Muscle layer of colon (tissue), 2 donors: ENCODE measurements around the gene MYO1H.

Source experiments
- H3K27ac ChIP-seq: one replicate; pipeline ENCODE4 v1.7.0; 2013; ENCODE audit warnings: low read depth, mild to moderate bottlenecking, low read length, moderate library complexity
- H3K27me3 ChIP-seq, 2 donors: one replicate each; pipeline ENCODE4 v1.7.0; 2013; ENCODE audit warnings: low read length in 2 of 2, mild to moderate bottlenecking in 2 of 2; ENCODE audit not compliant: insufficient read depth in 2 of 2, control insufficient read depth in 1 of 2
- H3K36me3 ChIP-seq: one replicate; pipeline ENCODE4 v1.7.0; 2013; ENCODE audit warnings: mild to moderate bottlenecking, low read length; ENCODE audit not compliant: insufficient read depth
- H3K4me1 ChIP-seq: one replicate; pipeline ENCODE4 v1.7.0; 2013; ENCODE audit warnings: mild to moderate bottlenecking, low read length; ENCODE audit not compliant: insufficient read depth
- H3K4me3 ChIP-seq, 2 donors: one replicate each; pipeline ENCODE4 v1.7.0; 2013; ENCODE audit warnings: low read length in 2 of 2, low read depth in 1 of 2, mild to moderate bottlenecking in 1 of 2, moderate library complexity in 1 of 2
- H3K9ac ChIP-seq: one replicate; pipeline ENCODE4 v1.7.0; 2013; ENCODE audit warnings: low read length
- H3K9me3 ChIP-seq: one replicate; pipeline ENCODE4 v1.7.0; 2013; ENCODE audit warnings: mild to moderate bottlenecking, low read length
- donor health status: abdominal sarcoma.
- donor health status: Adenocarcinoma of cecum.

The MYO1H gene

GRCh38 chr12:109347589-109347988, at the start of gene MYO1H:
Gene MYO1H, plus strand, starts transcription at chr12:109347900. Its CDS starts 61 bp downstream, at chr12:109347961.
- H3K36me3 ChIP-seq, result no peaks in the 10 kb centered on the region
- H3K4me1 ChIP-seq, result no peaks in the 10 kb centered on the region
- H3K9ac ChIP-seq, result no peak within 1 kb of the TSS
- H3K27me3 ChIP-seq, result no peaks in the 10 kb centered on the region
- no peak within 1 kb of the TSS for H3K27ac ChIP-seq
- H3K9me3 ChIP-seq, result no peaks in the 10 kb centered on the region
- H3K4me3 ChIP-seq, result no peak within 1 kb of the TSS

- Histone ChIP-seq H3K4me3 (no peak overlapping the region), H3K27ac (no peak overlapping the region), H3K9me3 (no peaks in the 10 kb centered on the region), H3K36me3 (no peaks in the 10 kb centered on the region), H3K27me3 (no peaks in the 10 kb centered on the region), H3K9ac (no peak overlapping the region), H3K4me1 (no peaks in the 10 kb centered on the region)
Measured at GRCh38 chr12:109299849-109300248, 47.9 kb upstream of the MYO1H start.

DNA sequence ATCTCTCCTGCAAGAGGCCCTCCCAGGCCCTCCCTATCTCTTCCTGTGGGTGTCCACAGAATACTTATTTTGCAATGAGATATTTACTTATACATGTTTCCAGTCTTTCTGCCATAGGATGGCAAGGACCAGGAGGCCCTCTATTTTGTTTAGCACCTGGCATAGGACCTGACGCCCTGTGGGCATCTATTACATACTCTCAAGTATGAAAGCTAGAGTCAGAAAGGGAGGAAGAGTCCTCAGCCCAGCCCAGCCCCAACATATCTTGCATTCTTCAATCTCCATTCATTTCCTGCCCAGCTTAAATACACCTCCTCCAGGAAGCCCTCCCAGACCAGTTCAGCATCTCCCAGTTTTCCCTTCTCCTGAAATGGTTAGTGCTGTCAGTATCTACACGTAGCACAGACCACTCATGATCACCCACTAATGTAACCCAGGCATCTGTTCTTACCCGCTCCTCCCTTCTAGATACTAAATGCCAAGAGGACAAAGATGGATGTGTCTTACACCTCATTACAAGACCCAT, 46.0 kb upstream of the MYO1H start:
- Histone ChIP-seq H3K9me3 (no peaks in the 10 kb centered on the region), H3K9ac (no peak overlapping the region), H3K36me3 (no peaks in the 10 kb centered on the region), H3K4me1 (no peaks in the 10 kb centered on the region), H3K4me3 (no peak overlapping the region), H3K27ac (no peak overlapping the region), H3K27me3 (peaks cover 0 to 10% of the 10 kb centered on the region in 2 donors)

- H3K36me3 ChIP-seq, result no peaks in the 10 kb centered on the region
- H3K27me3 ChIP-seq, result peaks cover 6 to 10% of the 10 kb centered on the region in 2 donors
- H3K9me3 ChIP-seq, result no peaks in the 10 kb centered on the region
- no peaks in the 10 kb centered on the region for H3K4me1 ChIP-seq
- H3K27ac ChIP-seq, result no peak overlapping the region
- no peak overlapping the region for H3K4me3 ChIP-seq
- H3K9ac ChIP-seq, result no peak overlapping the region
Measured at GRCh38 chr12:109302358-109302757, 45.3 kb upstream of the MYO1H start.

- no peak overlapping the region for H3K4me3 ChIP-seq
- peaks cover 10 to 11% of the 10 kb centered on the region in 2 donors for H3K27me3 ChIP-seq
- H3K9me3 ChIP-seq, result no peaks in the 10 kb centered on the region
- H3K36me3 ChIP-seq, result no peaks in the 10 kb centered on the region
- no peaks in the 10 kb centered on the region for H3K4me1 ChIP-seq
- no peak overlapping the region for H3K9ac ChIP-seq
- no peak overlapping the region for H3K27ac ChIP-seq
Measured at GRCh38 chr12:109302770-109303169, 44.9 kb upstream of the MYO1H start.

DNA sequence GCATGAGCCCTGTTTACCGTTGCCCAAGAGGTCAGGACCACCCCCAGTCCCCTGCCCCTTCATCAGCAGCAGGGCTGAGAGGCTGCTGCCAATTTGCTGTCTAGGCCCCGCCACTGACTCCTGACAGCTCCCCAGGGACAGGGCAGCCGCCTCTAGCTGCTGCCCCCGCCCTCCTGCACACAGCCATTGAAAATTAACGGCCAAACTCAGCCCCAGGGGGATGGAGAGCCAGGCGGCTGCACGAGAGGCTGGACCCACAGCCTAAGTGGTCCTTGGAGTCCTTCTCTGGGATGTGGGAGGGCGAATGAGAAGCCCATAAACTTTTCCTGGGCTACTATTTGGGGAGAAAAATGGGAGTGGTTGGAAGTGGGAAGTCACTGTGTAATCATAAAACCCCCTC, 43.2 kb upstream of the MYO1H start:
- H3K4me3 ChIP-seq, result no peak overlapping the region
- H3K27ac ChIP-seq, result no peak overlapping the region
- H3K27me3 ChIP-seq, result peaks cover 10 to 22% of the 10 kb centered on the region in 2 donors
- H3K9me3 ChIP-seq, result no peaks in the 10 kb centered on the region
- peaks cover 3% of the 10 kb centered on the region for H3K4me1 ChIP-seq
- H3K36me3 ChIP-seq, result no peaks in the 10 kb centered on the region
- no peak overlapping the region for H3K9ac ChIP-seq

DNA sequence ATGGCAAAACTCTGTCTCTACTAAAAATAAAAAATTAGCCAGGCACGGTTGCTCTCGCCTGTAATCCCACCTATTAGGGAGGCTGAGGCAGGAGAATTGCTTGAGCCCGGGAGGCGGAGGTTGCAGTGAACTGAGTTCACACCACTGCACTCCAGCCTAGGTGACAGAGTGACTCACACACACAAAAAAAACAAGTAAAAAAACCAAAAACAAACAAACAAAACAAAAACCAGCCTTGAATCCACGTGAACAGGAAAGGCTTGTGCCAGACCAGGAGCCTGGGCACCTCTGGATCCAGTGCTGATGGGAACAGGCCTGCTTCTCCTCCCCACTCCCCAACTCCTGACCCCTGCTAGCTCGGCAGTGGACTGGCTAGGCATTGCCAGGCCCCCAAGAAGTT, 42.2 kb upstream of the MYO1H start:
- Histone ChIP-seq H3K27me3 (peaks cover 10 to 22% of the 10 kb centered on the region in 2 donors), H3K36me3 (no peaks in the 10 kb centered on the region), H3K9ac (no peak overlapping the region), H3K27ac (no peak overlapping the region), H3K9me3 (no peaks in the 10 kb centered on the region), H3K4me3 (no peak overlapping the region), H3K4me1 (peaks cover 6% of the 10 kb centered on the region)

DNA sequence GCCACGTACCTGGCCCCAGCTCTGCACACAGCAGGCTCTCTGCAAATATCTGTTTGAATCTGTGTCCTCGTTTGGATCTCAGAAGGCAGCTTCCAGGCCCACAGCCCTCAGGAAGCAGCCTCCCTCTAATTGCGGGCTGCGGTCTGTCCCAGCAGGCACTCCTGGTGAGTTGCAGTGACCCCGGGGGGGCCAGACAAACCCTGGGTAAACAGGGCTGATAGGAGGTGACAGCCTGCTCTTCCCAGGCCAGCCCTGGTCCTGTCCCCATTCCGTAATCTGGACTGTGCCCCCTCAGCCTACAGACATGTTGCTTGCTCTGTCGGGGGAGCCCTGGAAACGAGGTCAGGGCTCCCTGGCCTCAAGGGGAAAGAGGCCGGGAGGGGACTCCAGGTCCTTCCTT, 40.6 kb upstream of the MYO1H start:
- Histone ChIP-seq H3K4me1 (peaks cover 9% of the 10 kb centered on the region), H3K36me3 (no peaks in the 10 kb centered on the region), H3K27me3 (peaks cover 10 to 22% of the 10 kb centered on the region in 2 donors), H3K4me3 (no peak overlapping the region), H3K27ac (no peak overlapping the region), H3K9me3 (no peaks in the 10 kb centered on the region), H3K9ac (no peak overlapping the region)

DNA sequence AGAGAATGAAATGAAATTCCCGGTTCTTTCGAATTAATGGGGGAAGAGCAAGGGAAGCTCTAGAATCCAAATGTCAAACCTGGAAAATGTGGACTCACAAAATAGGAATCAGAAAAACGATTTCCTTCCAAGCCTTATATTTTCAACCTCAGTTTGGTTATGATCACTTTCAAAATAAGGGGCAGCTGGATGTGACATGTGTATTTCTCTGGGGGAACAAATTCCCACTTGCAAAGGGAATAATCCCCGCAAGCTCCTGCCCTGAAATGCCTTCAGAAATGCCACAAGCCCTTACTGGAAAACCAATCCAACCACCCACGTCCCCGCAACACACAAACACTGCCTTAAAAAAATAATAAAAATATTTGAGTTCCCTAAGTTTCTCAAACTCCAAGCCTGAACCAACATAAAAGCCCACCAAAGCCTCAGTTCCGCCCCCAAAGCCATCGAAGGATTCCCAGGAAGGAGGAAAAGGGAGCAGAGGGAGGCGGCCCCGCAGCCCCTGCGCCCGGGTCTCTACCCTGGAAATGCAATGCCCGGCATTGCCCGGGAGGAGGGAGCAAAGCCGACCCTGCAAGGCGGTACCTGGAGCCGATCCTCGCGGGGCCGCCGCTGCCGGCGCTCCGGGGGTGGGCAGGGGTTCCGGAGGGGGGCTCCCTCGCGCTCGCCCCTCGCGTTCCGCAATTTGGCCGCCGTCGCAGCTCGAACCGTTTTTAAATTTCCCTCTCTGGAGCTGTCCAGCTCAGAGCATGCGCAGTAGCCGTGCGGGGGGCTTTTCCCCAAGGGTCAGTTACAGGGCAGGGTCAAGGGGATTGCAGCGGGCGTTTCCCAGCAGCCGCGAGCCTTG, 38.9 kb upstream of the MYO1H start, which contains the start of gene FOXN4:
Gene FOXN4 (minus strand): TSS at position 751 of the 847 bp plus-strand sequence. CDS start 963 bp downstream, outside the sequence.
- Histone ChIP-seq H3K4me3 (peak within 1 kb of the TSS; percentile 49 to 66), H3K36me3 (no peaks in the 10 kb centered on the region), H3K9ac (no peak within 1 kb of the TSS), H3K27ac (no peak within 1 kb of the TSS), H3K27me3 (peaks cover 10 to 22% of the 10 kb centered on the region in 2 donors), H3K9me3 (no peaks in the 10 kb centered on the region), H3K4me1 (peaks cover 9% of the 10 kb centered on the region)

DNA sequence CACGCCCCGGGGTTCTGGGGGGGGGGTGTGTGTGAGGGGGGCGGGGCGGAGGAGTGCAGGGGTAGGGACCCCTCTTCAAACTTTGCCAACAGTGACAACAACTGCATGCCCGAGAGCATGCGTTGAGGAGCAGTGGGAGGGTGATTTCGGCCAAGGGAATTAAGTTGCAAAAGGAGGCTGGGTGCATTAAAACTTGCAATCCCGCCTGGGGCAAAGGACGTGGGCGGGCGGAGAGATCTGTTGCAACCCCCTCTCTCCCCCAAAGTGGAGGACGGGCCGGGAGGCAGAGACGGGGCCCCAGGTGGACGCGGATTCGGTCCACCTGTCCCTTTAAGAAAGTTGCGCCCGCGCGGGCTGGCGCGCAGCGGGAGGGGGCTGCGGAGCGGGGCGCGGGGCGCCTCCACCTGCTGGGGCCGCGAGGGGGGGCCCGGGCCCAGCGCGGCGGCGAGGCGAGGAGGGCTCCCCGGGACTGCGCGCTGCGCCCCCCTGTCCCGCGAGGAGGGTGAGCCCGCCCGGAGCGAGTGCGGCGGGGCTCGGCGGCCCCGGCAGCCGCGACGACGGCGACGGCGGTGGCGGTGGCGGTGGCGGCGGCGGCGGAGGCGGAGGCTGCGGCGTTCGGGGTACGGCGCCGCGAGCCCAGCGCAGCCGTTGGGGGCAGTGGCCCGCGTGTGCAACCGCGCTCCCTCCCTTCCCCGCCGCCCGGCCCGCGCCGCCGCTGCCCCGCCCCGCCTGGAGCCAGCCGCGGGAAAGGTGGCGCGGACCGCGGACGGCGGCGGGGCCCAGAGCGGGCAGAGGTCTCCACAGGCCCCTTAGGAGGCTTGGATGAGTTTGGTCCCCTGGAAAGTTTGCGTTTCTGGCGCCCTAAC, 38.1 kb upstream of the MYO1H start:
- H3K27me3 ChIP-seq, result peaks cover 10 to 22% of the 10 kb centered on the region in 2 donors
- H3K4me3 ChIP-seq, result peak overlapping the region; percentile 49 to 66
- H3K27ac ChIP-seq, result no peak overlapping the region
- H3K36me3 ChIP-seq, result no peaks in the 10 kb centered on the region
- H3K4me1 ChIP-seq, result peaks cover 9% of the 10 kb centered on the region
- H3K9ac ChIP-seq, result no peak overlapping the region
- H3K9me3 ChIP-seq, result no peaks in the 10 kb centered on the region
